K562 (cell line): ENCODE measurements around the gene MTHFD2. TPM values are rescaled to one million over a fixed set of nuclear protein-coding genes. Genes with fewer than 3 reads are reported as not detected.

Source experiments
- CHD4 ChIP-seq: fragments of 200-600 bp; sonication (generic); IDR thresholded peaks from 3 replicates; pipeline ENCODE4 v1.6.1; 2012; ENCODE audit warnings: low read depth, mild to moderate bottlenecking, mixed read lengths, low read length, inconsistent platforms; ENCODE audit not compliant: insufficient read depth, insufficient replicate concordance, poor library complexity, severe bottlenecking
- COPS2 ChIP-seq: fragments of 450-650 bp; conservative IDR thresholded peaks from 2 replicates; pipeline ENCODE4 v1.6.1; 2016; ENCODE audit warnings: mild to moderate bottlenecking, moderate library complexity
- L3MBTL2 ChIP-seq: fragments of 450-650 bp; IDR thresholded peaks from 2 replicates; pipeline ENCODE4 v1.6.1; 2016; ENCODE audit warnings: mild to moderate bottlenecking, moderate library complexity
- NR2F6 ChIP-seq: fragments of 450-650 bp; formaldehyde crosslinking; IDR thresholded peaks from 2 replicates; pipeline ENCODE4 v1.4.0; 2020; ENCODE audit warnings: mild to moderate bottlenecking
- NR3C1 ChIP-seq: sonication (generic); formaldehyde crosslinking; IDR thresholded peaks from 2 replicates; pipeline ENCODE4 v1.8.1; 2022; ENCODE audit warnings: missing genetic modification reagents
- PTRF ChIP-seq: fragments of 450-650 bp; IDR thresholded peaks from 2 replicates; pipeline ENCODE4 v1.6.1; 2016; ENCODE audit warnings: mild to moderate bottlenecking, missing genetic modification characterization, missing compliant biosample characterization
- RAD21 ChIP-seq, 2 experiments: fragments of 250-450 bp in 1 of 2; fragments of 450-650 bp in 1 of 2; sonication (Bioruptor Pico) in 1 of 2; formaldehyde crosslinking in 1 of 2; IDR thresholded peaks in 1 of 2; conservative IDR thresholded peaks in 1 of 2; 2 replicates each; pipeline versions ENCODE4 v1.4.0 to v1.8.0; 2020 to 2022; ENCODE audit warnings: mild to moderate bottlenecking in 2 of 2, moderate library complexity in 1 of 2
- RBM25 ChIP-seq: fragments of 200-400 bp; formaldehyde crosslinking; IDR thresholded peaks from 2 replicates; pipeline ENCODE4 v1.6.1; 2018; ENCODE audit warnings: low read length, low read depth, moderate library complexity; ENCODE audit not compliant: severe bottlenecking
- SMARCB1 ChIP-seq: IDR thresholded peaks from 2 replicates; pipeline ENCODE4 v1.6.1; 2011; ENCODE audit warnings: improper control_type of control experiment, low read depth; ENCODE audit not compliant: insufficient read length
- SMARCE1 ChIP-seq: fragments of 450-650 bp; IDR thresholded peaks from 2 replicates; pipeline ENCODE4 v1.7.1; 2016; ENCODE audit warnings: mild to moderate bottlenecking
- SREBF2 ChIP-seq: sonication (generic); formaldehyde crosslinking; IDR thresholded peaks from 2 replicates; pipeline ENCODE4 v1.4.0; 2020; ENCODE audit warnings: mild to moderate bottlenecking, missing genetic modification reagents
- XRCC4 ChIP-seq: IDR thresholded peaks from one replicate; pipeline ENCODE4 v1.6.1; 2011; ENCODE audit not compliant: insufficient read depth, insufficient read length; ENCODE audit errors: extremely low read depth
- ZBTB1 ChIP-seq: sonication (generic); formaldehyde crosslinking; IDR thresholded peaks from 2 replicates; pipeline ENCODE4 v1.8.1; 2023; ENCODE audit warnings: missing genetic modification reagents, low read depth, mild to moderate bottlenecking, borderline replicate concordance
- ZNF253 ChIP-seq: fragments of 250-450 bp; sonication (Bioruptor Pico); conservative IDR thresholded peaks from 2 replicates; pipeline ENCODE4 v1.6.1; 2021; ENCODE audit warnings: mild to moderate bottlenecking
- ZNF586 ChIP-seq: fragments of 450-650 bp; formaldehyde crosslinking; conservative IDR thresholded peaks from 2 replicates; pipeline ENCODE4 v1.4.0; 2020; ENCODE audit warnings: mild to moderate bottlenecking, moderate library complexity
- ZNF695 ChIP-seq: fragments of 450-650 bp; formaldehyde crosslinking; IDR thresholded peaks from 2 replicates; pipeline ENCODE4 v1.4.0; 2020; ENCODE audit warnings: mild to moderate bottlenecking, moderate library complexity
- polyA plus RNA-seq, 8 experiments: library from polyadenylated mRNA; depleted of rRNA in 4 of 8; stranded (reverse) in 5 of 8; unstranded in 3 of 8; fragments of >200 nt; fragmentation: Nextera tagmentation in 2 of 8; fragmentation: Illumina TruSeq in 1 of 8; extraction: Ambion mirVana in 2 of 8; extraction: Trizol in 1 of 8; gene quantifications; 2 replicates each; pipeline versions ENCODE4 v1.2.1 to v1.2.3, GENCODE V29; 2011 to 2014; ENCODE audit warnings: inconsistent platforms in 1 of 8, missing spikeins in 1 of 8
- total RNA-seq, 7 experiments: library from RNA; depleted of rRNA in 6 of 7; stranded (reverse); fragments of >200 nt in 6 of 7; fragmentation: Illumina TruSeq in 2 of 7; extraction: Trizol in 2 of 7; gene quantifications; 2 replicates each; pipeline versions ENCODE4 v1.2.1 to v1.2.3, GENCODE V29; 2011 to 2021; ENCODE audit warnings: low replicate concordance in 1 of 7
- TF ChIP-seq, protein P1 (sequence below): fragments of 200-600 bp; sonication (generic); IDR thresholded peaks from one replicate; pipeline ENCODE4 v1.6.1; 2012; ENCODE audit warnings: mild to moderate bottlenecking, low read depth, low read length, inconsistent platforms
- TF ChIP-seq, protein P2 (sequence below): fragments of 250-450 bp; sonication (Bioruptor Pico); IDR thresholded peaks from 2 replicates; pipeline ENCODE4 v1.8.0; 2022; ENCODE audit warnings: moderate library complexity, mild to moderate bottlenecking, inconsistent platforms

Gene MTHFD2
- total and polyA plus RNA-seq, 9 of the 15 experiments (the other 6 are each of a cell fraction or from before 2014, with no cell fraction given), result 113 to 520 (median 234) TPM

GRCh38 chr2:74186038-74186437 lies 12.4 kb upstream of the MTHFD2 start (continued):
- TF ChIP-seq, protein P1, sequence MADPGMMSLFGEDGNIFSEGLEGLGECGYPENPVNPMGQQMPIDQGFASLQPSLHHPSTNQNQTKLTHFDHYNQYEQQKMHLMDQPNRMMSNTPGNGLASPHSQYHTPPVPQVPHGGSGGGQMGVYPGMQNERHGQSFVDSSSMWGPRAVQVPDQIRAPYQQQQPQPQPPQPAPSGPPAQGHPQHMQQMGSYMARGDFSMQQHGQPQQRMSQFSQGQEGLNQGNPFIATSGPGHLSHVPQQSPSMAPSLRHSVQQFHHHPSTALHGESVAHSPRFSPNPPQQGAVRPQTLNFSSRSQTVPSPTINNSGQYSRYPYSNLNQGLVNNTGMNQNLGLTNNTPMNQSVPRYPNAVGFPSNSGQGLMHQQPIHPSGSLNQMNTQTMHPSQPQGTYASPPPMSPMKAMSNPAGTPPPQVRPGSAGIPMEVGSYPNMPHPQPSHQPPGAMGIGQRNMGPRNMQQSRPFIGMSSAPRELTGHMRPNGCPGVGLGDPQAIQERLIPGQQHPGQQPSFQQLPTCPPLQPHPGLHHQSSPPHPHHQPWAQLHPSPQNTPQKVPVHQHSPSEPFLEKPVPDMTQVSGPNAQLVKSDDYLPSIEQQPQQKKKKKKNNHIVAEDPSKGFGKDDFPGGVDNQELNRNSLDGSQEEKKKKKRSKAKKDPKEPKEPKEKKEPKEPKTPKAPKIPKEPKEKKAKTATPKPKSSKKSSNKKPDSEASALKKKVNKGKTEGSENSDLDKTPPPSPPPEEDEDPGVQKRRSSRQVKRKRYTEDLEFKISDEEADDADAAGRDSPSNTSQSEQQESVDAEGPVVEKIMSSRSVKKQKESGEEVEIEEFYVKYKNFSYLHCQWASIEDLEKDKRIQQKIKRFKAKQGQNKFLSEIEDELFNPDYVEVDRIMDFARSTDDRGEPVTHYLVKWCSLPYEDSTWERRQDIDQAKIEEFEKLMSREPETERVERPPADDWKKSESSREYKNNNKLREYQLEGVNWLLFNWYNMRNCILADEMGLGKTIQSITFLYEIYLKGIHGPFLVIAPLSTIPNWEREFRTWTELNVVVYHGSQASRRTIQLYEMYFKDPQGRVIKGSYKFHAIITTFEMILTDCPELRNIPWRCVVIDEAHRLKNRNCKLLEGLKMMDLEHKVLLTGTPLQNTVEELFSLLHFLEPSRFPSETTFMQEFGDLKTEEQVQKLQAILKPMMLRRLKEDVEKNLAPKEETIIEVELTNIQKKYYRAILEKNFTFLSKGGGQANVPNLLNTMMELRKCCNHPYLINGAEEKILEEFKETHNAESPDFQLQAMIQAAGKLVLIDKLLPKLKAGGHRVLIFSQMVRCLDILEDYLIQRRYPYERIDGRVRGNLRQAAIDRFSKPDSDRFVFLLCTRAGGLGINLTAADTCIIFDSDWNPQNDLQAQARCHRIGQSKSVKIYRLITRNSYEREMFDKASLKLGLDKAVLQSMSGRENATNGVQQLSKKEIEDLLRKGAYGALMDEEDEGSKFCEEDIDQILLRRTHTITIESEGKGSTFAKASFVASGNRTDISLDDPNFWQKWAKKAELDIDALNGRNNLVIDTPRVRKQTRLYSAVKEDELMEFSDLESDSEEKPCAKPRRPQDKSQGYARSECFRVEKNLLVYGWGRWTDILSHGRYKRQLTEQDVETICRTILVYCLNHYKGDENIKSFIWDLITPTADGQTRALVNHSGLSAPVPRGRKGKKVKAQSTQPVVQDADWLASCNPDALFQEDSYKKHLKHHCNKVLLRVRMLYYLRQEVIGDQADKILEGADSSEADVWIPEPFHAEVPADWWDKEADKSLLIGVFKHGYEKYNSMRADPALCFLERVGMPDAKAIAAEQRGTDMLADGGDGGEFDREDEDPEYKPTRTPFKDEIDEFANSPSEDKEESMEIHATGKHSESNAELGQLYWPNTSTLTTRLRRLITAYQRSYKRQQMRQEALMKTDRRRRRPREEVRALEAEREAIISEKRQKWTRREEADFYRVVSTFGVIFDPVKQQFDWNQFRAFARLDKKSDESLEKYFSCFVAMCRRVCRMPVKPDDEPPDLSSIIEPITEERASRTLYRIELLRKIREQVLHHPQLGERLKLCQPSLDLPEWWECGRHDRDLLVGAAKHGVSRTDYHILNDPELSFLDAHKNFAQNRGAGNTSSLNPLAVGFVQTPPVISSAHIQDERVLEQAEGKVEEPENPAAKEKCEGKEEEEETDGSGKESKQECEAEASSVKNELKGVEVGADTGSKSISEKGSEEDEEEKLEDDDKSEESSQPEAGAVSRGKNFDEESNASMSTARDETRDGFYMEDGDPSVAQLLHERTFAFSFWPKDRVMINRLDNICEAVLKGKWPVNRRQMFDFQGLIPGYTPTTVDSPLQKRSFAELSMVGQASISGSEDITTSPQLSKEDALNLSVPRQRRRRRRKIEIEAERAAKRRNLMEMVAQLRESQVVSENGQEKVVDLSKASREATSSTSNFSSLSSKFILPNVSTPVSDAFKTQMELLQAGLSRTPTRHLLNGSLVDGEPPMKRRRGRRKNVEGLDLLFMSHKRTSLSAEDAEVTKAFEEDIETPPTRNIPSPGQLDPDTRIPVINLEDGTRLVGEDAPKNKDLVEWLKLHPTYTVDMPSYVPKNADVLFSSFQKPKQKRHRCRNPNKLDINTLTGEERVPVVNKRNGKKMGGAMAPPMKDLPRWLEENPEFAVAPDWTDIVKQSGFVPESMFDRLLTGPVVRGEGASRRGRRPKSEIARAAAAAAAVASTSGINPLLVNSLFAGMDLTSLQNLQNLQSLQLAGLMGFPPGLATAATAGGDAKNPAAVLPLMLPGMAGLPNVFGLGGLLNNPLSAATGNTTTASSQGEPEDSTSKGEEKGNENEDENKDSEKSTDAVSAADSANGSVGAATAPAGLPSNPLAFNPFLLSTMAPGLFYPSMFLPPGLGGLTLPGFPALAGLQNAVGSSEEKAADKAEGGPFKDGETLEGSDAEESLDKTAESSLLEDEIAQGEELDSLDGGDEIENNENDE, result no peak
- no peak for TF ChIP-seq ZNF253 (CRISPR knock-in tag)
- peak; percentile 70 for TF ChIP-seq SMARCE1
- no peak for TF ChIP-seq SMARCB1
- no peak for TF ChIP-seq COPS2
- no peak for TF ChIP-seq ZBTB1 (CRISPR knock-in tag)
- no peak for TF ChIP-seq NR3C1
- TF ChIP-seq, protein P2, sequence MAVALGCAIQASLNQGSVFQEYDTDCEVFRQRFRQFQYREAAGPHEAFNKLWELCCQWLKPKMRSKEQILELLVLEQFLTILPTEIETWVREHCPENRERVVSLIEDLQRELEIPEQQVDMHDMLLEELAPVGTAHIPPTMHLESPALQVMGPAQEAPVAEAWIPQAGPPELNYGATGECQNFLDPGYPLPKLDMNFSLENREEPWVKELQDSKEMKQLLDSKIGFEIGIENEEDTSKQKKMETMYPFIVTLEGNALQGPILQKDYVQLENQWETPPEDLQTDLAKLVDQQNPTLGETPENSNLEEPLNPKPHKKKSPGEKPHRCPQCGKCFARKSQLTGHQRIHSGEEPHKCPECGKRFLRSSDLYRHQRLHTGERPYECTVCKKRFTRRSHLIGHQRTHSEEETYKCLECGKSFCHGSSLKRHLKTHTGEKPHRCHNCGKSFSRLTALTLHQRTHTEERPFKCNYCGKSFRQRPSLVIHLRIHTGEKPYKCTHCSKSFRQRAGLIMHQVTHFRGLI (CRISPR knock-in tag), result no peak
- peak; percentile 61; the same call in 1 of the 2 replicates for TF ChIP-seq L3MBTL2
- no peak for TF ChIP-seq RBM25
- TF ChIP-seq PTRF (tag), result no peak
- TF ChIP-seq XRCC4, result no peak
- TF ChIP-seq NR2F6 (CRISPR knock-in tag), result no peak
- TF ChIP-seq ZNF695 (CRISPR knock-in tag), result no peak
- no peak for TF ChIP-seq SREBF2
- TF ChIP-seq RAD21 (CRISPR knock-in tag; conservative IDR thresholded peaks at IDR 0.05 in 1 of 2, IDR thresholded peaks at IDR 0.05 in 1 of 2), result no peak
- no peak for TF ChIP-seq ZNF586 (CRISPR knock-in tag)
- TF ChIP-seq CHD4, result no peak
